Stimulated activated CD8-positive, alpha-beta memory T cell treated with anti-CD3 and anti-CD28 coated beads, Interleukin-4, amount 100 ng/mL, for 1 hour (primary cell): Measurements from ENCODE around the gene APPL2.
"Not testable (repeated sequence)": the region's sequence is repeated elsewhere in the genome, so short reads cannot be mapped to it uniquely, and the experiment has no call there.

Experiments used
- DNase-seq, 2 donors: peaks; one replicate each; pipeline ENCODE4 v3.0.0-alpha.2; 2020; ENCODE audit warnings: low read depth in 2 of 2, low spot score in 1 of 2

Gene APPL2

DNA sequence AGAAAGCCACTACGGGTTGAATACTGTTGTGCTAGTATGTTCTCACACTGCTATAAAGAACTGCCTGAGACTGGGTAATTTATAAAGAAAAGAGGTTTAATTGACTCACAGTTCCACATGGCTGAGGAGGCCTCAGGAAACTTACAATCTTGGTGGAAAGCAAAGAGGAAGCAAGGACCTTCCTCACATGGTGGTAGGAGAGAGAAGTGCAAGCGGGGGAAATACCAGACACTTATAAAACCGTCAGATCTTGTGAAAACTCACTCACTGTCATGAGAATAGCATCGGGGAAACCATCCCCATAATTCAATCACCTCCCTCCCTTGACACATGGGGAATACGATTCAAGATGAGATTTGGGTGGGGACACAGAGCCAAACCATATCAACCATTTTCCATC lies 20.5 kb upstream of the APPL2 start:
- not testable (repeated sequence) for DNase-seq

DNA sequence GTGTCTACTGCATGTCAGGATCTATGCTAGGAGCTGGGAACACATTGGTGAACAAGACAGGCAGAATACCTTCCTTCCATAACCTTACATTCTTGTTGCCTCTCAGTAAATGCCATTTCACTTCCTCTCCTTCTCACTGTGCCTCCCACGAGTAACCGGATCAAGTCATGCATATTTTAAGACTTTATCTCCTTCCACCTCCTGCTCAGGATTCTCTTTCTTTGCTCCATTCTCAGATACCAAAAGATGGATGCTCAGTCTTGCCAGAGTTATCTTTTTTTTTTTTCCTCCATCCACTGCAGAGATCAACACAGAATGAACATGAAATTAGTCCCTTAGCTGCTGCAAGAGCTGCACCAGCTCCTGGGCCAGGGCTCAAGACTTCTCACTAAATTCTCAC lies 20.0 kb upstream of the APPL2 start:
- DNase-seq: no peak

DNA sequence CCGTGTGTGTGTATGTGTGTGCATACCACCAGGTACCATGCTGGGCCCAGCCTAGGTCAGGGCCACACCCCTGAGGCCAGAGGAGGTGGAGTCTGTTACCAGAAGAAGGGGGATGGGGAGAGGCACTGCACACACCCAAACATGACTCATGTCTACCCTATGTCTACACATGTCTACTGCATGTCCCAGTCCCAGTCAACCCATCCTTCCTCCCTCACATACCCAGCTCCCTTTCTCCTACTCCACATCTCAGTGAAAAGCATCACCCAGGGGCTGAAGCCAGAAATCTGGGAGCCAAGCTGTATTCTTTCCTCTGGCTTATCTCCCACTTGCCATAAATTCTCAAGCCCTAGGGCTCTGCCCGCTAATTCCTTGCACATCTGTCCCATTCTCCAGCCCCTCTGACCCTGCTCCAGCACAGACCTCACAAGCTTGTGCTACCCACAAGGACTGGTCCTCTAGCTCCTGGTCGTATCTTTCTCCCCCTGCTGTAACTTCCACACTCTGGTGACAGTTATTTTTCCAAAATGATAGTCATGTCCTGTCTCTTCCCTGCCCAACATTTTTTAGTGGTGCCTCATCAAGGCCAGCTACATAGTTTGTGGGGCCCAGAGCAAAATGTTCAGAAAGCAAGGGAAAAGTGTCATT lies 18.0 kb upstream of the APPL2 start:
- no peak for DNase-seq

DNA sequence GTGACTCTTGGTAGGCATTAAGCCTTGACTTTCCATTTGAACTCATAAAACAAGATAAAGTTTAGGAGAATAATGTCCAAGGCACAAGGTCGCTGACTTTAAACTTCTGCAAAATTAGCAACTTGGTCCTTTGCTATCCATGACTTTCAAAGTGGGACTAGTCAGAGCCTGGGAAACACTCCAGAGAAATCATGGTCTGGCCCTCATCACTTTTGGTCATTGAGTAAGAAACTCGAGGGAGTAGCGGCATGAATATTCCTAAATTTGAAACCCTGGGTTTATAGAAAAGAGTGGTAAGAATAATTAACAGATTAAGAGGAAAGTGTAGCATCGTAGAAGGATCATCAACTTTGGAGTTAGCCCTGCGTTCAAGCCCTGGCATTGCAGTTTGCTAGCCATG lies 16.9 kb upstream of the APPL2 start:
- no peak for DNase-seq

DNA sequence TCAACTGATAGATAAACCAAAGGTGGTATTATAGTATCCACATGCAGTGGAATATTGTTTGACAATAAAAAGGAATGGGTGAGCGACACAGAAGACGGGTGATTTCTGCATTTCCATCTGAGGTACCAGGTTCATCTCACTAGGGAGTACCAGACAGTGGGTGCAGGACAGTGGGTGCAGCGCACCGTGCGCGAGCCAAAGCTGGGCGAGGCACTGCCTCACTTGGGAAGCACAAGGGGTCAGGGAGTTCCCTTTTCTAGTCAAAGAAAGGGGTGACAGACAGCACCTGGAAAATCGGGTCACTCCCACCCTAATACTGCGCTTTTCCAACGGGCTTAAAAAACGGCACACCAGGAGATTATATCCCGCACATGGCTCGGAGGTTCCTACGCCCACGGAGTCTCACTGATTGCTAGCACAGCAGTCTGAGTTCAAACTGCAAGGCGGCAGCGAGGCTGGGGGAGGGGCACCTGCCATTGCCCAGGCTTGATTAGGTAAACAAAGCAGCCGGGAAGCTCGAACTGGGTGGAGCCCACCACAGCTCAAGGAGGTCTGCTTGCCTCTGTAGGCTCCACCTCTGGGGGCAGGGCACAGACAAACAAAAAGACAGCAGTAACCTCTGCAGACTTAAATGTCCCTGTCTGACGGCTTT lies 9.9 kb upstream of the APPL2 start:
- DNase-seq: not testable (repeated sequence)

DNA sequence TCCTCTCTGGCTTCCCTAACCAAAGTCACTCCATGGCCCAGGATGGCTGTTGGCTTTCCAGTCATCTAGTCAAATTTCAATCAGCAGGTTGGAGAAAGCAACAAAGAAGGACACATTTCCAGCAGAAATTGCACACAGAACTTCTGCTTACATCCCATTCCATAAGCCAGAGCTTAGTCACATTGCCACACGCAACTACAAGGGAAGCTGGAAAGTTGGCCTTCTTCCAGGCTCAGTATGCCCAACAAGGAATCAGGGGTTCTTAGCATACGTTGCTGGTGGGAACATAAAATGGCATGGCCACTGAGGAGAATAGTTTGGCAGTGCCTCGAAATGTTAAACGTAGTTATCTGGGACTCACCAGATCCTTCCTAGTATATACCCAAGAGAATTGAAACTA lies 9.3 kb upstream of the APPL2 start:
- no peak for DNase-seq

DNA sequence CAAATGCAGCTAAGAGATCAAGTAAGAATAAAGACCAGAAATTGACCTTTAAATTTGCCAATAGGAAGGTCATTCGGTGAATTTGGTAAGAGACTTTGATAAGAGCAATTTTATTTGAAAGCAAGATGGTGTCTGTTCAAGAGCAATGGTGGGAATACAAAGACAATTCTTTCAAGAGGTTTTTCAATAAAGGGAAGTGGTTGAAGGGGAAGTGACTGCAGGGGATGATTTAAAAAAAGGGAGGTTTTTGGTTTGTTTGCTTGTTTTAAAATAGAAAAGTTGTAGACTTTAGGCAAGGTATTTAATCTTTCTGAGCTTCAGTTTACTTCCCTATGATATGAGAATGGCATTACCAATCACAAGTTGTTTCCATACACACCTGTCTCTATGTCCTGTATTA lies 4.3 kb upstream of the APPL2 start:
- no peak for DNase-seq

DNA sequence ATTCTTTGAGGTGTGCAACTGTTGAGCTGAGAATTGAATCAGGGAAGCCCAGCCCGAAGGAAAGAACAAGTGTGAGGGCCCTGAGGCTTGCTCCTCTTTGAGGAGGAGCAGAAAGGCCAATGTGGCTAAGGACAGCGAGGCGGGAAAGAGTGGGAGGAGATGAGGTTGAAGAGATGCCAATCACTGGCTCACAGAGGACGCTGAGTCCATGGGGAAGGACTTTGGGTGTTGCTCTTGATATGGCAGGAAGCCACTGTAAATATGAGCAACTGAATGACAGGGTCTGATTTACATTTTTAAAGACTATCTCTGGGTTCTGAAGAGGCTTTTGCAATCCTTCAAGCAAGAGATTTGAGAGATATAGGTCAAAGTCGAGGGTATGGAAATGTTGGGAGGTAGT lies 3.3 kb upstream of the APPL2 start:
- no peak for DNase-seq

DNA sequence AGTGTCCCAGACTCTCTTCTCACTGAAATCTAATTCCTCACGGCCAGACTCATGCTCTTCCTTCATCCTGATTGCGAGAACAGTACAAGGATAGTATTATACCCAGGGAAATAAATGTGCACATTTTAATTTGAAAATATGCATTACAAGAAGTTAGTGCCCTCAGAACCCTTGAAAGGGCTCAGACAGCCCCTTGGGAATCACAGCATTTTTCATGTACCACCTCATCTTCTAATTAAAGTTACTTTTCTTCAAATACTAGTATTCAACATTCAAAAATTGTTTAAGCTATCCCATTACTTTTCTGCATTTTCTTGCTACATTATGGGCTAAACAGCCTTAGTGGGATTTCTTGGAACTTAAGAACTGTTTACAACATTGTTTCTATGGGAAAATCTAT lies 1.7 kb upstream of the APPL2 start:
- DNase-seq: no peak

DNA sequence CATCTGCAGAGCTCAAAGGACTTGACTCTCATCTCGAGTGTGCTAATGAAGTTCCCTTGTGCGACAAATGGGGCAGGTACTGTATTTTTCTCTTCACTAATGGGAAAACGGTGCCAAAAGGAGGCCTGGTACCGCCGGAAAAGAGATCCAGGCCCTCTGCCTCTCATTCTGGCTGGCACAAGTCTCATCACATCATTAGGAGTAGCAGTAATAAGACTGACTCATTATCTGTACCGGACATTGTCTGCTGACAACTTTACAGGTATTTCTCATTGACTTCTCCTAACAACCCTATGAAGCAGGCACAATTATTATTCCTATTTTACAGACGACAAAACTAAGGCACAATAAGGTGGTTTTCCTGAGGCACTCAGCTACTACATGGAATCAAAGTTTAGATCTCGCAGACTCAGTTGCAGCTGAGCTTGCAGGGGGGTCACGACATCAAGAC lies 668 bp downstream of the APPL2 start:
- no peak for DNase-seq

DNA sequence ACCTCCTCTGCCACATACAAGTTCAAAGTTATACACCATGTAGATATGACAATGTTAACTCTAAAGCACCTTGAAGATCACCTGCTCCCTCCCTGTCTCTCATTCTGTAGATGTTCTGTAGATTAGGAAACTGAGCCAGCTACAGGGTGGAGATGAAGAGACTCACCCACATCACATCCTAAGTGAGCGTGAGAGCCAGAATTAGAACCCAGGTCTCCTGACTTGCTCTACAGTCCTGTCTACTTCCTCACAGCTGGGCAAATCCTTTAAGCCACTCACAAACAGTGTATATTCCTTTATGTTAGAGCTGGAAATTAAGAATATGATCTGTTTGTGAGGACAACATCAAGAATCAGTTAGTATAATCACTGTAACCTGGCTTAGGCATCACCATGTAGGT lies 1.8 kb downstream of the APPL2 start:
- no peak for DNase-seq

DNA sequence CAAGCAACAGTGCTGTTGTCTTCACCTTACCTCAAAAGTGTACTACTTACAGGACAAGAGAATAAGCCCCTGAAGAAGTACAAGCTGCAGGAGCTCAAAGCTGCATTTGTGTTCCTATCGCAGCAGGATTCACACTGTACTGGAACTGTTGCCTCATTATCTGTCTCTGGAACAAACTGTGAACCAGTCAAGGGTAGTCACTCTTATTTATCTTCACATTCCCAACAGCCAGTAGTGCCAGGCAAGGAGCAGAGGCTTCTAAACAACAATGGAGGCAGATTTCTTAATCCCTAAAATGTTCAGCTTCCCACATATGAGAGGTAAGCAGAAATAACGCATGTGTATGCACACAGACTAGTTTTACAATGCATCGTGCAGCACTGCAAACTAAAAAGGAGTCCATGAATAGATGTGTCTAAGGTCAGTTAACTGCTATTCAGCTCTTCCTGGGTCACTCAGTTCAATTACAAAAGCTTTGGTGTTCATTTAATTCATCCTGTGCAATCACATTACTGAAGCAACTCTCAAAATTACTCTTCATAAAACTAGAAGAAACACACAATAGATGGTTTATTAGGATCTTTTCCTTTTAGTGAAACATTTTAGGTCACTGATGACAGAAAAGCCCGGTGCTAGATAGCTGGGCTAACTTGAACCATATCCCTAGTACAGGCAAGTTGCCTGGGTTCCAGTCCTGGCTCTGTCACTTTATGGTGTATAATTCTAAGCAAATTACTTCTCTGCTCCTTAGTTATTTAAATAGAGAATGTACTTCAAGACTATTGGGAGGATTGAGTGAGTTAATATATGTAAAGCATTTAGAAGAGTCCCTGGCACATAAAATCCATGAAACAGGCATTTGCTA lies 2.7 kb downstream of the APPL2 start:
- no peak for DNase-seq

DNA sequence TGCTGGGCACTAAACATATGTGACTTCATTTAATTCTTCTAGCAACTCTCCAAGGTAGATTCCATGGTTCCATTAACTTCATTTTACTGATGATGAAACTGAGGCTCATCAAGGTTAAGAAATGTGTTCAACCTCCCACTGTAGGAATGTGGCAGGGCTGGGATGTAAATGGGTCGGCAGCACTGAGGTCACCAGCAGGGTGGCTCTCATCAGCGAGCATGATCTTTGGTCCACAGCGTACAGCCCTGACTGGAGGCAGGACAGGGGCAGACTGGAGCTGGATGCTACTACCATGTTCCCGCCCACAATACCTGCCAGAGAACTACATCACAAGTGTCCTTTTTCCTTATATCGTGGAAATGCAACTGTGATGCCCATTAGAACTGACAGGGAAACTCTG lies 4.6 kb downstream of the APPL2 start:
- no peak for DNase-seq

DNA sequence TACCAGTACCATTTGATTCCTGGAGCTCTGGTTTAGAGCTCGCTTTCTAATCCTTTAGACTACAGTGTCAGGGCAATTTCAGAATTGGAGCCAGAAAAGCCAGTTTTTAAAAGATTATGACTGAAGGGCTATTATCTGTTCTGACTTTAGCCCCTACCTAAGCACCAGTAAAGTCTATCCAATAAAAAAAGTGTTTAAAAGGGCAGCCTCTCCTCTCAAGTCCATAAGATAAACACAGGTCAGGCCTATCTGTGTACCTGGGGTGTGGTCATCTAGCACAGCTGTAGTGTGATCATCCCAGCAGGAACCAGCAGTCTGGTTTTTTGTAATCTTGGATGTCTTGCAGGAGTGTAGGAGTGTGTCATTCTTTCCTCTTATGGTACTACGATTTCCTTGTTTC lies 6.6 kb downstream of the APPL2 start:
- DNase-seq: no peak

DNA sequence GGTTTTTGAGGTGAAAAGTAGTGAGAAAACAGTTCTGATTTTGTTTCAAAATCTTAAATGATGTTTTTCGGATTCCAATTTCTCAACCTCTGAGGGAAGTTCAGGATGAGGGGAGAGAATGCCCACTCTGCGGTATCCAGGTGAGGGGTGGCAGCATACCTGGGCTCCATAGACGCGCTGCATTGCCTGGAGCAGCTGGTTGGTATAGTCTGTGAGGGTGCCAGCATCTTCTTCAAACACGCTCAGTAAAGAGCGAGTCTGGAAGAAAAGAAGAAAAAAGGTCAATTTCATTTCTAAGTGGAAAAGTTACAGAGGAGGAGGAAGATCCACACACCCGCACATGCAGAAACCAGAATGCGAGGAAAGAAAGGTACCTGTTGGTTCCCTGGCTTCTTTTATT lies 7.0 kb downstream of the APPL2 start:
- DNase-seq: no peak

DNA sequence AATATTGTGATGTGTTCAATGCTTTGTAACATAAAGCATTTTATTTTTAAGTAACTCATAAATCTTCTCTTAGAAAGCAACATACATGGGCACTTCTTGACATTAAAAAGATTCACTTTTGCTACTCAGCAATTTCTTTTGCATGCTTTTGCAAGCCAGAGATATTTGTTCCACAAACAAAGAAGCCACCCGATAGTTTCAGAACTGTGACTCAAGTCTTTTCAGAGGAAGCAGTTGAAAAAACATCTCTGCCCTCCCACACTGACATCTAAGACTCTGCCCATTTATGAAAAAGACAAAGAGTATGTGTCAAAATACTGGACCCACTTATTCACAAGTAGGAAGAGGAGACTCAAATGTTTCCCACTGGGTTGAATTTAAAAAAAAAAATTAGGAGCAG lies 7.5 kb downstream of the APPL2 start:
- DNase-seq: no peak

DNA sequence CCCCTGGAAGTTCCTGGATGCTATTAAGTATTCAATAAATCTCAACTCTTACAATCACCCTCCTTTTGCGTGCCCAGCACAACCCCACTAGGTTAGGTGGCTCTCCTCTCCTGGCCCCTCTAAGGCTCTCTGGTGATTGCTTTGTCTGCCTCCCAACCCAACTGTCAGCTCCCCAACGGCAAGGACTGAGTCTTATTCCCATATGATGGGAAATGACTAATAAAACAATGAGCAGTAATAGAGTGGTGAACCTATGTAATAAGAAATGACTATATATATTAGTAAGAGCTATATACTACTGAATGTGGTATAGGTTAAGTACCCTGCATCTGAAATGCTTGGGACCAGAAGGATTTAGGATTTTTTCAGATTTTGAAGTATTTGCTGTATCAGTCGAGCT lies 8.1 kb downstream of the APPL2 start:
- DNase-seq: no peak

DNA sequence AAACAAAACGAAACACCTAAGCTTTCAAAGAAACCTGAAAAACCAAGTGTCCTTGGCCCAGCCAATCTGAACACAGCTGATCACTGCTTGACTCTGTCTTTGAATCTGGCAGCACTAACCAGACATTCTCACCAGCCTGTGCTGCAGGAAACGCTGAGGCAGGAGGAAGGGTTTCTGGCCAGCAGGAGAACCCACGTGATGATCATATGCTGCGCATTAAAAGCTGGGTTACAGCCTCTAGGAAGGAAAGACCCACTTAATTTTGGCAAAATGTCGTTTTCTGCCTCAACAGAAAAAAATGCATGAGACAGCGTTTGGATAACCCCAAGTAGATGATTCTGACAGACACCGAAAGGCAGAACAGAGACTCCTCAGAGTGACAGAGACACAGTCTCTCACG lies 9.8 kb downstream of the APPL2 start:
- no peak for DNase-seq

DNA sequence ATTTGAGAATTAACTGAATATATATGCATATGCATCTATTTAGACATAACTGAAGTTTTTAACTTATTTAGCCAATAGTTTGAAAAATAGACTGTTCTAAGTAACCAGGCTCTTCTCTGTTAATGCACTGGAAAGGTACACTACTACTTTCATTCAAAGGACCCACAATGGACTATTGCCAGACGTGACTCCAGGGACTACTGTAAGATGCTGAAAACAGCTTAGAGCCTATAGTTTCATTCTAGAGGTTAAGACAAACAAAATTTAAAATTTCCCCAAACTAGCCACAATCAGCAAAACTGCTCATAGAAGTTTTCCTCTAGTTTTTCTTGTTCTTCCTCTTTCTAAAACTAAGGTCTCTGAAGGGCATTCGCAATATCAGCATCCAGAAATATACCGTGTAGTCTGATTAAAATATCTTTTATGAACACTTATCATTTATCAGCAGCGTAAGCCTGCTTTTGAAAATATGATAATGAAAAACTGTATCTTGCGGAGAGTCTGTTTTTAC lies 10.4 kb downstream of the APPL2 start:
- no peak for DNase-seq

DNA sequence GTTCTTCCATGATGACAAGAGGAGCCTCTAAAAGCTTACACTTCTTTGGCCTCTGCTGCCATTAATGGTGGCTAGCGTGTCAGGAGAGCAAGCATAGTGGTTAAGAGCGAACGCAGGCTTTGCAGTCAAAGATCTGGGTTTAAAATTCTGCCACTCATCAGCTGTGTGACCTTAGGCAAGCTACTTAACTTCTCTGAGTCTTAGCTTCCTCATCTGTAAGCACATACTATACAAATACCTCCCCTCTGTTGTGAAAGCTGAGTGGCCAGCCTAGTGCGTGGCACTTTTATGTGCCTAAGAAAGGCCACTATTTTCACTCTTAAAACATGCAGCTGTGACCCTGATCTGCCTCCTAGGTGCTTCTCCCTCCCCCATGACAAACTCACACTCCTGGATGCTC lies 11.6 kb downstream of the APPL2 start:
- DNase-seq: no peak

DNA sequence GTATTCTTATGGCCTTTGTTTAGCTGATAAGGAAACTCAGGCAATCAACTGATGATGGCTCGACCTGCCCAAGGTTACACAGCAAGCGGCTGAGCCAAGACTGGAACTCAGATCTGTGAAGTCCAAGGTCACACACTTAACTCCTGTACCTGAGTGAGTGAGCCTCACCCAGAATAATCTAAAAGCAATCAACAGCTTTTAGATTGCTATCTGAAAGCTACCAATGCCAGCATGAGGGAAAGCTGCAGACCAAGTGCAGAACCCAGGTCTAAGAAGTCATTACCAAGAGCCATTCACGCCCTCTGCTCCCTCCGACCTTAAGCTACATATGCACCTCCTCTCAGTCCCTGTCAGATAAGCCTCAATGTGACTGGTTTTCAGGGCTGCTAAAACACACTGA lies 12.1 kb downstream of the APPL2 start:
- no peak for DNase-seq

DNA sequence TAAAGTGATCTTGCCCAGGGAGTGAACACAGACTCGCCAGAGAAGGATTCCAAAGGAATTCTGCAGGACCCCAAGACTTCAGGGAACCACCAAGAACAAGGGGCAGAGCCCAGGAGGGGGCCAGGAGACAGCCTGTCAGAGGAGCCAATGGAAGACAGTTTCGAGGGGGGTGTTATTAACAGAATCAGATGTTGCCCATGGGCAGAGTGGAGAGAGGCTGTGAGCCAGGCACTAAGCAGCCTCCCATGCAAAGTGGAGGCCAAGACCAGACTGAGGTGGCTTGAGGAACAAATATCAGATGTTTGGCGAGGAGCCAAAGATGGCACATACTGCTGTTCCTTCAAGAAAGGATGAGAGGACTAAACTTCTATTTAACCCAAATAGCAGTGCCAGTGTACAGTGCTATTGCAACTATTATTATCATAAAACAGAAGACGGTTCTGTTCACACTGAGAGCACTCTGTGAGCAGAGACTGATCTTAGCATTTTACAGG lies 12.6 kb downstream of the APPL2 start:
- no peak for DNase-seq
